ENCODE results near the gene GRAP2. TPM values are rescaled to one million over a fixed set of nuclear protein-coding genes. Genes with fewer than 3 reads are reported as not detected.
A peak's percentile ranks its signal among the peaks of the same experiment; 100 is the strongest.

Gene GRAP2
- polyA plus RNA-seq, 3 donors: 0.05 to 4.2 (median 0.97) TPM

DNA sequence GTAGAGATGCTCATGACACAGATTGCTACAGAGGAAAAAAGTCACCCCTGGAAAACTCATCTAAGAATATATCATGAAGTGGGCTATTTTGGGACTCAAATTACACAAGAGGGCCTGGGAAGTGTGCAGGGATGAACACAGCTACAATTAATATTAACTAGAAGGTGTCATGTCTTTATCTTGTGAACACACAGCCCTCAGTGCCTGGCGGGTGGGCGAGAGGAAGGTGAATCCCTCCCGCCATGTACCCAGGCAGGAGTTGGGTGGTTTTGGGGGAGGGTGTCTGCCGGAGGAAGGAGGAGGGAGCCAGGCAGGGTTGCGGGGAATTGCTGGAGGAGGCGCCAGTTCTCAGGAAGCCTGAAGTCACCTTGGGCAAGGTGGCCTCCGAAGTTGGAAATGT is 88.7 kb downstream of the GRAP2 start:
- H3K4me3 ChIP-seq (replicated peaks in 1 of 3; ENCODE audit: low read depth in 2 of 3, low read length in 3 of 3): no peak overlapping the region
- no peaks in the 10 kb centered on the region for H3K36me3 ChIP-seq (replicated peaks in 1 of 2; ENCODE audit: control insufficient read depth in 1 of 2, insufficient read depth in 2 of 2, low read length in 2 of 2)
- H3K4me2 ChIP-seq (replicated peaks; ENCODE audit: extremely low read depth, low read length, poor library complexity, severe bottlenecking): no peak overlapping the region
- Mint-ChIP-seq H3K27ac (no peak overlapping the region), H3K9me3 (peaks cover 0 to 7% (median 0%) of the 10 kb centered on the region in 7 donors), H3K27me3 (ENCODE audit: low read depth in 3 of 3) (peaks cover 48 to 65% (median 56%) of the 10 kb centered on the region in 3 donors), H3K4me1 (peaks cover 7% of the 10 kb centered on the region), H3K36me3 (peaks cover 0 to 5% of the 10 kb centered on the region in 2 donors), H3K4me3 (no peak overlapping the region)
- 90% methylated on average over 7 of the region's 7 CpGs for WGBS (ENCODE audit: insufficient coverage)
- peaks cover 21 to 44% of the 10 kb centered on the region in 2 donors for H3K27me3 ChIP-seq (ENCODE audit: control insufficient read depth in 2 of 2, insufficient read depth in 2 of 2, low read length in 2 of 2)
- TF ChIP-seq, protein P1, sequence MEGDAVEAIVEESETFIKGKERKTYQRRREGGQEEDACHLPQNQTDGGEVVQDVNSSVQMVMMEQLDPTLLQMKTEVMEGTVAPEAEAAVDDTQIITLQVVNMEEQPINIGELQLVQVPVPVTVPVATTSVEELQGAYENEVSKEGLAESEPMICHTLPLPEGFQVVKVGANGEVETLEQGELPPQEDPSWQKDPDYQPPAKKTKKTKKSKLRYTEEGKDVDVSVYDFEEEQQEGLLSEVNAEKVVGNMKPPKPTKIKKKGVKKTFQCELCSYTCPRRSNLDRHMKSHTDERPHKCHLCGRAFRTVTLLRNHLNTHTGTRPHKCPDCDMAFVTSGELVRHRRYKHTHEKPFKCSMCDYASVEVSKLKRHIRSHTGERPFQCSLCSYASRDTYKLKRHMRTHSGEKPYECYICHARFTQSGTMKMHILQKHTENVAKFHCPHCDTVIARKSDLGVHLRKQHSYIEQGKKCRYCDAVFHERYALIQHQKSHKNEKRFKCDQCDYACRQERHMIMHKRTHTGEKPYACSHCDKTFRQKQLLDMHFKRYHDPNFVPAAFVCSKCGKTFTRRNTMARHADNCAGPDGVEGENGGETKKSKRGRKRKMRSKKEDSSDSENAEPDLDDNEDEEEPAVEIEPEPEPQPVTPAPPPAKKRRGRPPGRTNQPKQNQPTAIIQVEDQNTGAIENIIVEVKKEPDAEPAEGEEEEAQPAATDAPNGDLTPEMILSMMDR (IDR thresholded peaks at IDR 0.05): no peak
- H3K27ac ChIP-seq (ENCODE audit: low read depth in 1 of 2, low read length in 2 of 2): no peak overlapping the region
- peaks cover 4 to 7% of the 10 kb centered on the region in 2 donors for H3K4me1 ChIP-seq (ENCODE audit: control insufficient read depth in 1 of 2, insufficient read depth in 2 of 2, low read length in 2 of 2)
- no peaks in the 10 kb centered on the region for H4K20me1 ChIP-seq (ENCODE audit: insufficient read depth, low read length)
- no peak overlapping the region for H3K9ac ChIP-seq (ENCODE audit: insufficient read depth, low read length, poor library complexity, severe bottlenecking)
- no peaks in the 10 kb centered on the region for H3K79me2 ChIP-seq (ENCODE audit: insufficient read depth, low read length)
- intact Hi-C loops (cut with micrococcal nuclease): loop anchor here in 1 of 2 donors (10.0 kb wide), 1 partner anchor 55 kb away; no protein-coding TSS in a partner anchor
- no peak for DNase-seq
- H2AFZ ChIP-seq (ENCODE audit: insufficient read depth, low read depth, low read length, poor library complexity, severe bottlenecking): no peak overlapping the region
- H3K9me3 ChIP-seq (replicated peaks in 1 of 2; ENCODE audit: control insufficient read depth in 1 of 2, insufficient read depth in 1 of 2, low read length in 2 of 2): no peaks in the 10 kb centered on the region

DNA sequence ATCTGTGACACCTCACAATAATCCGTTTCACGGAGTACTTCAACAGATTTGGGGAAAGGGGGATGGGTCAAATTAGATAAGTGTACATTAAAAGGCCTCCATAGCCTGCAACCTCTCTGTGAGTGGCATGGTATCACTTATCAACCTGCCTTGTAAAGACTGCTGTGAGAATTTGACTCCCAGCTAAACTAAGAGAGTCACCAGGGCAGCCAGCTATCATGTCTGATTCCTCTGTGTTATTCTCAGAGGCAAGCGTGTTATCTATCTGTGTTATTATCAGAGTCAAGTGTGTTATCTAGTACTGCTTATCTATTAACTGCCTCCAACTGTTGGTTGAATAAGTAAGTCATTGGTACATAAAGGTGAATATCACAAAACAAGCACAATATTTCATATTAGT is 89.8 kb downstream of the GRAP2 start:
- Mint-ChIP-seq H3K36me3 (peaks cover 0 to 5% of the 10 kb centered on the region in 2 donors), H3K4me3 (no peak overlapping the region), H3K4me1 (peaks cover 7% of the 10 kb centered on the region), H3K9me3 (peaks cover 0 to 7% (median 2%) of the 10 kb centered on the region in 7 donors), H3K27me3 (ENCODE audit: low read depth in 3 of 3) (peaks cover 47 to 65% (median 56%) of the 10 kb centered on the region in 3 donors), H3K27ac (peak overlapping the region in 1 of 7 donors; percentile 60)
- no peak overlapping the region for H3K4me2 ChIP-seq (replicated peaks; ENCODE audit: extremely low read depth, low read length, poor library complexity, severe bottlenecking)
- H3K9me3 ChIP-seq (replicated peaks in 1 of 2; ENCODE audit: control insufficient read depth in 1 of 2, insufficient read depth in 1 of 2, low read length in 2 of 2): no peaks in the 10 kb centered on the region
- no peak overlapping the region for H2AFZ ChIP-seq (ENCODE audit: insufficient read depth, low read depth, low read length, poor library complexity, severe bottlenecking)
- H3K4me3 ChIP-seq (replicated peaks in 1 of 3; ENCODE audit: low read depth in 2 of 3, low read length in 3 of 3): no peak overlapping the region
- H3K4me1 ChIP-seq (ENCODE audit: control insufficient read depth in 1 of 2, insufficient read depth in 2 of 2, low read length in 2 of 2): peaks cover 7 to 13% of the 10 kb centered on the region in 2 donors
- H4K20me1 ChIP-seq (ENCODE audit: insufficient read depth, low read length): no peaks in the 10 kb centered on the region
- H3K27ac ChIP-seq (ENCODE audit: low read depth in 1 of 2, low read length in 2 of 2): no peak overlapping the region
- TF ChIP-seq, protein P1 (IDR thresholded peaks at IDR 0.05): no peak
- H3K79me2 ChIP-seq (ENCODE audit: insufficient read depth, low read length): no peaks in the 10 kb centered on the region
- intact Hi-C loops (cut with micrococcal nuclease): loop anchor here in 1 of 2 donors (10.0 kb wide), 1 partner anchor 56 kb away; no protein-coding TSS in a partner anchor
- H3K9ac ChIP-seq (ENCODE audit: insufficient read depth, low read length, poor library complexity, severe bottlenecking): no peak overlapping the region
- H3K36me3 ChIP-seq (replicated peaks in 1 of 2; ENCODE audit: control insufficient read depth in 1 of 2, insufficient read depth in 2 of 2, low read length in 2 of 2): no peaks in the 10 kb centered on the region
- WGBS (ENCODE audit: insufficient coverage): no CpG with 5 or more reads among the region's 3 CpGs
- DNase-seq: no peak
- H3K27me3 ChIP-seq (ENCODE audit: control insufficient read depth in 2 of 2, insufficient read depth in 2 of 2, low read length in 2 of 2): peaks cover 28 to 46% of the 10 kb centered on the region in 2 donors

All from CD14-positive monocyte (primary cell).